Parathyroid adenoma (tissue), 2 donors: ENCODE data around the gene CFAP97D1.

Experiments used
- H2AFZ ChIP-seq: fragments of 300-600 bp; sonication (generic); one replicate; pipeline ENCODE4 v1.7.0; 2017; ENCODE audit warnings: antibody characterized with exemption, mild to moderate bottlenecking
- H3K27ac ChIP-seq: fragments of 300-600 bp; sonication (generic); one replicate; pipeline ENCODE4 v1.7.0; 2017
- H3K27me3 ChIP-seq: fragments of 300-600 bp; sonication (generic); one replicate; pipeline ENCODE4 v1.7.0; 2017; ENCODE audit warnings: low read length; ENCODE audit not compliant: control insufficient read depth, insufficient read depth
- H3K36me3 ChIP-seq: fragments of 300-600 bp; sonication (generic); one replicate; pipeline ENCODE4 v1.7.0; 2017; ENCODE audit warnings: low read length; ENCODE audit not compliant: control insufficient read depth, insufficient read depth
- H3K4me1 ChIP-seq: fragments of 300-600 bp; sonication (generic); one replicate; pipeline ENCODE4 v1.7.0; 2017; ENCODE audit warnings: control low read depth
- H3K4me2 ChIP-seq: fragments of 300-600 bp; sonication (generic); one replicate; pipeline ENCODE4 v1.7.0; 2017; ENCODE audit warnings: low read length
- H3K4me3 ChIP-seq: fragments of 300-600 bp; sonication (generic); one replicate; pipeline ENCODE4 v1.7.0; 2017; ENCODE audit warnings: low read depth, low read length
- H3K79me2 ChIP-seq: fragments of 300-600 bp; sonication (generic); one replicate; pipeline ENCODE4 v1.7.0; 2017; ENCODE audit warnings: control low read depth
- H3K9ac ChIP-seq: fragments of 300-600 bp; sonication (generic); one replicate; pipeline ENCODE4 v1.7.0; 2017; ENCODE audit warnings: mild to moderate bottlenecking
- H3K9me3 ChIP-seq: fragments of 300-600 bp; sonication (generic); one replicate; pipeline ENCODE4 v1.7.0; 2017; ENCODE audit warnings: low read length; ENCODE audit not compliant: control insufficient read depth
- CTCF ChIP-seq: fragments of 300-600 bp; sonication (generic); IDR thresholded peaks from one replicate; pipeline ENCODE4 v1.7.0; 2017; ENCODE audit warnings: antibody characterized with exemption, mild to moderate bottlenecking
- donor health status: primary hyperparathyroidism.

Gene CFAP97D1

DNA sequence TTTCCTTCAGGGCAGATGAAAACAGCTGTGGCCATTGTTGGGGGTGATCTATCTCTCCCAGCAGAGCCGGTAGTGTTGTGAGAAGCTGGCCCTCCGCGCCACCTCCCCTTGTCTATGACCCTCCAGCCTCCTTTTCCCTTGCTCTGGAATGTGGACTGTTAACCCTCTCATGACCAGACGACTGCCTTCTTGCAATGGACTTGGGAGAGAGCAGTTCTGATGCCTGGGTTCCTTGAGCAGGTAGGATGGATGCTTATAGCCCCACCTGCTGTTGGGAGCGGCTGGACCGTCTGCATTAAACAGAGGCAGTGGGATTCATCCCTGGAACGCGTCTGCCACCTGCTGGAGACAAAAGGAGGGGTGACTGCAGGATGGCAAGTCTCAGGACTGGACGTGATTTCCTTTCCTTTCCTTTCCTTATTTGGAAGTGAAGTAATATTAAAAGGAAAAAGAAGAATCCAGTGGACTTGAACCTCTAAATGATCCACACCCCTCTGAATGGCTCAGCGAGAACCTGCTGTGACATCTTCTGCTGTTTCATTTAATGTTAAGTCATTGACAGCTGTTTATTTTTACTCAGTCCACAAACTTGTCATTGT is 19.9 kb upstream of the CFAP97D1 start:
- H2AFZ ChIP-seq, result no peak overlapping the region
- TF ChIP-seq CTCF, result peak; percentile 99
- H3K27me3 ChIP-seq, result no peaks in the 10 kb centered on the region
- no peaks in the 10 kb centered on the region for H3K79me2 ChIP-seq
- H3K9ac ChIP-seq, result no peak overlapping the region
- no peaks in the 10 kb centered on the region for H3K36me3 ChIP-seq
- no peak overlapping the region for H3K4me2 ChIP-seq
- H3K4me3 ChIP-seq, result no peak overlapping the region
- H3K4me1 ChIP-seq, result no peaks in the 10 kb centered on the region
- H3K27ac ChIP-seq, result no peak overlapping the region
- H3K9me3 ChIP-seq, result no peaks in the 10 kb centered on the region

DNA sequence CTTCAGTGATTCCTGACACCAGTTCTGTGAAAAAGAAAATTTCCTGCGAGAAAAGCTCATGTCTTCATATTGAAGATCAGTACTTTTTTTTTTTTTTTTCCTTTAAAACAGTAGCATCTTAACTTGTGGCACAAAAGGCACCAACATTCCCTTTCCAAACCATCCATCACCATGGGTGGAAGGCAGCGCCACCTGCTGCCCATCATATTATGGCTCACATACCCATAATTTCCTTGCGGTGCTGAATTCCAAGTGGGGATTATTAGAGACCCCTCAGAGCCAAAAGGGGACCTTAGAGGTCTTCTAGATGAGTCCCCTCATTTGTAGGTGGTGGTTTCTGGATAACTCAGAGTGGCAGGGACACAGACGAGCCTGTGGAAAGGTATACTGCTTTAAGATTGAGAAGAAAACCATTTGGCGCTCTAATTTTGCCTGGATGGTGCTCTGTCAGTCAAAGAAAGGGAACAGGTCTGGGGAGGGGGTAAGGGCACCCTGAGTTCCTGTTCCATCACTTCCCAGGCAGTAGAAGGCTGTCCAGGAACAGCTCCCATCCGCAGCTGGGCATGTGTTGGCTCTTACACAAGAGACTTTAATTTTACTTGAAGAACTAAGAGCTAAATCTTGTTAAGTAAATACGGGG is 13.7 kb upstream of the CFAP97D1 start:
- H3K27ac ChIP-seq, result no peak overlapping the region
- H3K4me2 ChIP-seq, result no peak overlapping the region
- no peaks in the 10 kb centered on the region for H3K79me2 ChIP-seq
- no peaks in the 10 kb centered on the region for H3K4me1 ChIP-seq
- no peak overlapping the region for H3K4me3 ChIP-seq
- peak; percentile 78 for TF ChIP-seq CTCF
- no peaks in the 10 kb centered on the region for H3K27me3 ChIP-seq
- H3K9me3 ChIP-seq, result no peaks in the 10 kb centered on the region
- no peak overlapping the region for H3K9ac ChIP-seq
- no peak overlapping the region for H2AFZ ChIP-seq
- H3K36me3 ChIP-seq, result no peaks in the 10 kb centered on the region

DNA sequence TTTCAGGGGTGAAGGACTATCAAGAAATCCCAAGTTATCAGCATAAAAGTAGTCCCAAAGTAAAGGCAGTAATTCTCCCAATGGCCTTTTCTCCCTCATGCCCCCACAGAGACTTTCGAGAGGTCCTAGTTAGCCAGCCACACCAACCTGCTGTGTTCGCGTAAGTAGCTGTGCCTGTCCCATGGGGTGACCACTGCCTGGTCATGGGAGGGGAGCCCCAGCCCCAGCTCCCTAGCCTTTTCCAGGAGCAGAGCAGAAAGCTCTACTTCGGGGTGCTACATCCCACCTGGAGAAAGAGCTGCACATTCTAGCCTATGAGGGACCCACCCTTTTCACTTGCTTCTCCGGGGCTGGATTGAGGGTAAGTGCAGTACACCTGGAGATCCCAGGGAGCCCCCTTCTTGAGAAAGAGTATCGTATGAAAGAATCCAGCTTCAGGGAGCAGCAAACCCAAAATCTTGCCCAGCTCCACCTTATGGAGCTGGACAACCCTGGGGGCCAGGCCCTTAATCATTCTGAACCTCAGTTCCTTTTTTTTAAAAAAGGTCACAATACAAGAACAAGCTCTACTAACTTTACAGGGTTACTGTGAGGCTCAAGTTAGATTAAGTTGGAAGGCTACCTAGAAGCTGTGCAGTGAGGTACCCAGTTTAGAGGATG is 13.1 kb upstream of the CFAP97D1 start:
- Histone ChIP-seq H3K27me3 (no peaks in the 10 kb centered on the region), H3K79me2 (no peaks in the 10 kb centered on the region), H3K9ac (no peak overlapping the region), H3K36me3 (no peaks in the 10 kb centered on the region), H3K4me3 (no peak overlapping the region), H2AFZ (no peak overlapping the region), H3K4me1 (no peaks in the 10 kb centered on the region), H3K9me3 (no peaks in the 10 kb centered on the region), H3K27ac (no peak overlapping the region), H3K4me2 (no peak overlapping the region)
- no peak for TF ChIP-seq CTCF

DNA sequence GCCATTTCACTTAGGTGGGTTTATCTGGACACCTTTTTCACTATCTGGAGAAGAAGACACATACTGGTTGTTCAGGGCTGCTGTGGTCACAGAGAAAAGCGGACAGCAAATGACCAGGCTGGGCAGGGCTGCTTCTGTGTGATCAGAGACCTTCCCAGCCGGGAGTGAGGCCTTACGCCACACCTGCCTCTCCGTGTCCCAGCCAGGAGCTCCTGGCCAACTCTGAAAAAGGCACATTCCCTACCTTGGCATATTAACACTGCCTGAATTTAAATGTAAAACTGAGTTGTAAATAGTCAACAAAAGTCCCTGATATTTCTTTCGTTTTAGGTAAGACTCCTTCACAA is 12.5 kb upstream of the CFAP97D1 start:
- no peak overlapping the region for H3K4me3 ChIP-seq
- H3K4me2 ChIP-seq, result no peak overlapping the region
- no peak overlapping the region for H2AFZ ChIP-seq
- H3K79me2 ChIP-seq, result no peaks in the 10 kb centered on the region
- no peak overlapping the region for H3K9ac ChIP-seq
- H3K9me3 ChIP-seq, result no peaks in the 10 kb centered on the region
- no peak for TF ChIP-seq CTCF
- H3K27ac ChIP-seq, result no peak overlapping the region
- no peaks in the 10 kb centered on the region for H3K4me1 ChIP-seq
- no peaks in the 10 kb centered on the region for H3K27me3 ChIP-seq
- H3K36me3 ChIP-seq, result no peaks in the 10 kb centered on the region
